NCI-H1105 (cell line): ENCODE measurements around the gene EN2.
A peak's percentile ranks its signal among the peaks of the same experiment; 100 is the strongest.

Experiments
- DNase-seq: peaks from one replicate; lab custom pipeline; 2025; lab: John Stamatoyannopoulos, UW

EN2 gene

GRCh38 chr7:155450970-155451801 is 6.7 kb upstream of the EN2 start:
- no peak for DNase-seq

GRCh38 chr7:155451840-155452239 is 6.1 kb upstream of the EN2 start:
- no peak for DNase-seq

- no peak for DNase-seq
Measured at GRCh38 chr7:155452505-155453295, 5.2 kb upstream of the EN2 start.

GRCh38 chr7:155453296-155454182 is 4.4 kb upstream of the EN2 start:
- no peak for DNase-seq

DNA sequence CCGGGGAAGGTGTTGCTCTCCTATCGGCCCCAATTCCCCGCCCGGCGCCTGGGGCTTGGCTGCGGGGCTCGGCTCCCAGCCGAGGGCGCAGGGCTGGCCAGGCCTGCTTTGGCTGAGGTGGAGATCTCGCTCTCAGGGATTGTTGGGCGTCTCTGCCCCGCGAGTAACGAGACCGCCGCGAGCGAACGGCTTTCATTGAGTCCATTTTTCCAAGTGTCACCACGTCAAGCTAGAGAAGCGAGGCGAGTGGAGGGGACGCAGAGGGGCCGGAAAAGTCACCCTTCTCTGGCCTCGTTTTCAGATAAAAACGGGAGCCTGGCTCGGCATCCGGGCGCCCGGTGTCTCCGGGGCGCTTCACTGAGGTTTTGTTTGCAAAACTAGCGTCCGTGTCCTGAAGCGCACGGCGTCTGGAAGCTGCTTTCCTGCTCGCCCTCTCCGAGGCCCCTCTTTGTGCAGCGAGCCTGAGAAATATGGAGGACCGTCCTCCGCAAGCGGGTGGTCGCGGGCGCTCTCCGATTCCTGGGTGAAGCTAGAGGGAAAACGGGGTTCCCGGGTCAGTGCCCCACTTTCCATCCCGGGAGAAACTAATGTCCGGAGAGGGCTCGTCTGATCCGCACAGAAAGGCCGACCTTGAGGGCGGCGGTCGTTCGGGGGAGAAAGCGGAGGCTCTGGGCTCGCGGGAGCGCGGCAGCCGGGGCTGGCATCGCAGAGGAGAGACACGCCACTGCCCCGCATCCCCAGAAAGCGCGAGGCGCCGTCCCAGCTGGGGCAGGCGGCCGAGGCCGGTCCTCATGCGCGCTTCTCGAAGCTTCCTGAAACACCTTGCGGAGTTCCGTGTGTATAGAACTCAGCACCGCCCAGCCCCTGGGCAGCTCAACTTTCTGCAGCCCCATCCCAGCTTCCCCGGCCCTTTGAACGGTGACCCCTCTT is 3.5 kb upstream of the EN2 start:
- DNase-seq, result no peak

DNA sequence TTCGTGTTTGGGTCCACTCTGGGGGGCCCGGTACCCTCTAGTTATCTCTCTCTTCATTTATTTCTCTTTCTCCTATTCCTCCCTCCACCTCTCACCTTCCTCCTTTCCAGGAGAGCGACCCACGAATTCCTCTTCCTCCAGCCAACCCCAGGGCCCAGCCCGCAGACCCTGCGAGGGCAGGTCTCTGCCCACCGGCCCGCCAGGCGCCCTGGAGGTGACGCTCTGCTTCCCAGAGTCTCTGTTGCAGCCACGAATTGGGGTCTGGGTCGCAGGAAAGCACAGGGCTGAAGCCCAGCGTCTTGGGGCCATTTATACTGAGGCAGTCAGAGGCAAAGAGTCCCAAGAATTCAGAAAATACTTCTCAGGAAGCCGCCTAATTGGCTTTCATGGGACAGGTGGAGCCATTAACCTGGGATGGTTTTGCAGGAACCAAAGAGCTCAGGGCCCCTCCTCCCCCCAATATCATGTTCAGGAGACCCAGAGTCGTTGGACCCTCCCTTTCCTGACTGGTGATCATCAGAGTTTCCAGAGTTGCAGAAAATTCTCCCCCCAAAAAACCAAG is 2.7 kb upstream of the EN2 start:
- no peak for DNase-seq

DNA sequence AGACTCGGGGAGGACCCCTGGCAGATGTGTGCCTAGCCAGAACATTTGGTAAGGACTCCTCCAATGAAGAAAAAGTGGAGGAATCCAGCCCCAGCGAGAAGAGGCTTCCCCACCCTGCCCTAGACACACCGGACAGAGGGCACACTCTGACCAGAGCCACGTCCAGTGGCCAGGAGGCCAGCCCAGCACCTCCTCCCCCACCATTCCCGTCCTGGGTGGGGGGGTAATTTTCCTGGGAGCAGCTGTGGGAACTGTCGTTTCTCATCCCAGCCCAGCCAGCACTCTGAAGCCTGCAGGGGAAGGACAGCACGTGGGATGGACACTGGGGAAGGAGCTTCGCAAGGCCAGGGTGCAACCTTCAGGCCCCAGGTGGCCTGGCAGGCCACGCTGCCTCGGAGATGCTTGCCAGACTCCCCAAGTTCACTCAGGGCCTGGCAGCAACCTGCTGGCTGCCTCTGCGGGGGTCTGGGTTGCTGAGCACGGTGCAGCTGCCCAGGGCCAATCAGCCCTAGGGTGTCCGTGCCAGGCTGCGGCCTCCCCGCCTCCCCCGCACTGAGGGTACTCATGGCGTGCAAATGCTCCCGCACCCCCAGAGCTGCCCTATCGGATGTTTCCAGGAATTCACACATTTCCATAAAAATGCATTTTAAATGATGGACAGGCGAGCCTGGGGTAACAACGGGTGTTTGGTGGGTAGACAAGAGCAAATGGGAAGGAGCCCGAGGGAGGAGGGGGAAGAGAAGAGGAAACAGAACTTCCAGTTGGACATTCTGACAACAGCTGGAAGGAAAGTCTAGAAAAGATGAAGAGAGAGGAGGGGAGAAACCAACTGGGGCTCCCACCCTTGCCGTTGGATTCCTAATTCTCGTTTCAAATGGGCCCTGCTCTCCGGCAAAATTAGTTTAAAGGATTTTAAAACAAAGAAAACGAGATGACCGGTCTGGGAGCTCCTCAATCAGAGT is 1.9 kb upstream of the EN2 start:
- DNase-seq, result no peak

DNA sequence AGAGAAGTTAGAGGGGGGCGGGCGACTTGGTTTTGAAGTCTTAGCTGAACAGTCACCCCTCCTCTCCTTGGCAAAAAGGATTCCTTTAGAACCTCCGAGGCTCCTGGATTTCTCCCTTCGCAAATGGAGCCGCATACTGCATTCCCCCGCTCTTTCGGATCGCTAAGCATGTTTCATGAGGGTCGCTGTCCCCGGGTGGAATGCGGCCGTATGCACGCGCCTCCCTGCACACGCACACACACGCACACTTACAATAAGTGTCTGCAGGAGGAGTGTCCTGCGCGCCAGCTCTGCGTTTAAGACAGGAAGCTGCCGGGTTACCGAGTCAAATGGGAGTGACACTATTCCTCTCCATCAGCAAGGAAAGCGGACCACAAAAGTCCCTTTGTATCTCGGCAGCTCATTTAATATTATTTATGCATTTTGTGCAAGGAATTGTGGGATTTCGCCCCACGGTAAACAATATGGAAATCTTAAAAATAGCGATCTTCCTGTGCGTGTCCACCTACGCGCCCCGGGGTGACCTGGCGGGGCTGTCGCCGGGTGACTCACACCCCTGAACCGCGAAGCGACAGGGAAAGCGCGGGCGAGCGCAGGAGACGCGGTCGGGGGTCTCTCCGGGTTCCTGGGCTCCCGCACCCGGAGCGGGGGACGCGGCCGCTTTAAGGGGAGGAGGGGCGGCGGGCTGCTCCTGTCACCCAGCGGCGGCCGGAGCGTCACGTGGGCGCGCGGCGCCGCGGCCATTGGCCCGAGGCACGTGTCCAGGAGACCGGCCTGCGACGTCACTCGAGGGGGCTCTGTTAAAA is 988 bp upstream of the EN2 start:
- peak; percentile 77 for DNase-seq

GRCh38 chr7:155457544-155458110 is 302 bp upstream of the EN2 start:
- DNase-seq, result no peak

GRCh38 chr7:155458878-155459699 is 1.2 kb downstream of the EN2 start:
- no peak for DNase-seq

DNA sequence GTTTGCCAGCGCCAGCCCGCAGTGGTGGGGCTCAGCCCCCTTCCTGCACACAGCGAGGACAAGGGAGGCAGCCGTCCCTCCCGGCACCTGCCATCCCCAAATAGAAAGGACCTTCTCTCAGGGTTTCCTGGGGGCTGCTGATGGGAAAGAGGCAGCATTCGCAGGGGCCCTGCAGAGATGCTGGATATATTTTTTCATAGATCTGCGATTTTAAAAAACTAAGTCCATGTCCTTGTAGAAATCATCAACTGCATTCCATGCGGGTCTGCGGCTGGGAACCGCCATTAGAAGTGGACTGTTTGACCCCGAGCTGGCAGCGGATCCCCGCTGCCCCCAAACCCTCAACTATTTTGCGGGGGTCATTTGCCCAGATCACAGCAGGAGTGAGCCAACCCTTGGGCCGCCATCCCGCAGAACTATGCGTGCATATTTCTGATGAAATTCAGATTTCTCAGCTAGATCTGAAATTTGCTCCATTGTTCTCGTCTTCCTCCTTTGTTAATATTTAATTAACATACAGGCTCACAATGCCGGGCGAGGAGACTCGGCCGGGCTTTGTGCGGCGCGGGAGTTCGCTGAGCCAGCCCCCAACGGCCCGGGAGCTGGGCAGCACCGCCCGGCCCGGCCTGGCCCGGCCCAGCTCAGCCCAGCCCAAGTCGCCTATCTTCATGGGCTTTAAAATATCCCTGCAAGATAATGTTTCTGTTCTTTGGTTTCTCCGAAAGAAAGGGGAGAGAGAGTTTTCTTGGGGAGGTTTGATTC is 2.0 kb downstream of the EN2 start:
- DNase-seq, result no peak

DNA sequence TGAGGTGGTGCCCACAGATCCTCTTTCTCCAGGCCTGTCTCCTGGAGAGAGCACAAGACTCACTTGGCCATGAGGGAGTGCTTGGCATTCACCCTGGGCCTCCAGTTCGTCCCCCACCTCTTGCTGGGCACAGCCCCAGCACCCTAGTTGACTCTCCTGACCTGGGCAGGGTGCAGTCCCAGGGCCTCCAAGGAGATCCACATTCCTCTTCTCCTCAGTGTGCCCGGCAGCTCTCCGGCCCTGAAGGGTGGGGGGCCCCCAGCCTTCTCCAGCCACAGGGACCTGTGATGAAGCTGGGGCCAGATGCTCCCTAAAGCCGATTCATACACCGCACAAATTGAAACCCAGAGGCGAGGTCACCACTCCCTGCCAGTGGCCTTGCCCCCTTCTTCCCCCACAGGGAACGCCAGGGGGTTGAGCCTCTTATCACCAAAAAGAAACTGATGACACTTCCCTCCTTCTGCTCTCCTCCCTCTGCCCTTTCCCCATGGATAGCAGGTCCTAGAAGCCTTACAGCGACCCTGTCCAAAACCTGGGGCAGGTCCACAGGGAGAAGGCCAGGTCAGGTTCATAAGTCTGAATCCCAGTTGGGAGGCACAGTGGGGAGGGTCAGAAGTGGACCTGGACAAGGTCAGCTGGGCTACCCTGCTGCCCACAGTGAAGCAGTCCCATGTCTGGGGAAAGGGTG is 3.1 kb downstream of the EN2 start:
- DNase-seq, result no peak

GRCh38 chr7:155461631-155462030 is 3.7 kb downstream of the EN2 start:
- DNase-seq, result no peak

GRCh38 chr7:155462163-155462735 is 4.3 kb downstream of the EN2 start:
- no peak for DNase-seq

- DNase-seq, result no peak
Measured at GRCh38 chr7:155463114-155463811, 5.3 kb downstream of the EN2 start.
